ENCODE data around the gene ETNK2.

DNA sequence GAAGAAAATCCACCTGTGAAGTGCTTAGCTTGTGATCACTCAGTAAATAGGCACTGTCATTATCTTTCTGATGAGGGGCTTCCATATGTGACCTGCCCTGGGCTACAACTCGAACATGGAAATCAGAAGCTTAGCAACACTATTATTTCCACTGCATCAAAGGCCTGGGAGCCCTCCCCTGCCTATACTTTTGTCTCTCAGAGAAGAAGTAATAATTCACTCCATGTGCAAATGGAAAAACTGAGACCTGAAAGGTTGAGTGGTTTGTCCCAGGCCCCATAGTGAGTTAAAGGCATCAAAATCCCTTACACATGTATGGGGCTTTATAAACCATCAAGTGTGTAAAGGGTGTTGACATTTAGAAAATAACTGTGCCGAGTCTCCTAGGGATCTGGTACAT, 58.1 kb downstream of the ETNK2 start:
- TF ChIP-seq, protein P1, sequence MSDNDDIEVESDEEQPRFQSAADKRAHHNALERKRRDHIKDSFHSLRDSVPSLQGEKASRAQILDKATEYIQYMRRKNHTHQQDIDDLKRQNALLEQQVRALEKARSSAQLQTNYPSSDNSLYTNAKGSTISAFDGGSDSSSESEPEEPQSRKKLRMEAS (IDR thresholded peaks at IDR 0.05), result no peak
- TF ChIP-seq, protein P2, sequence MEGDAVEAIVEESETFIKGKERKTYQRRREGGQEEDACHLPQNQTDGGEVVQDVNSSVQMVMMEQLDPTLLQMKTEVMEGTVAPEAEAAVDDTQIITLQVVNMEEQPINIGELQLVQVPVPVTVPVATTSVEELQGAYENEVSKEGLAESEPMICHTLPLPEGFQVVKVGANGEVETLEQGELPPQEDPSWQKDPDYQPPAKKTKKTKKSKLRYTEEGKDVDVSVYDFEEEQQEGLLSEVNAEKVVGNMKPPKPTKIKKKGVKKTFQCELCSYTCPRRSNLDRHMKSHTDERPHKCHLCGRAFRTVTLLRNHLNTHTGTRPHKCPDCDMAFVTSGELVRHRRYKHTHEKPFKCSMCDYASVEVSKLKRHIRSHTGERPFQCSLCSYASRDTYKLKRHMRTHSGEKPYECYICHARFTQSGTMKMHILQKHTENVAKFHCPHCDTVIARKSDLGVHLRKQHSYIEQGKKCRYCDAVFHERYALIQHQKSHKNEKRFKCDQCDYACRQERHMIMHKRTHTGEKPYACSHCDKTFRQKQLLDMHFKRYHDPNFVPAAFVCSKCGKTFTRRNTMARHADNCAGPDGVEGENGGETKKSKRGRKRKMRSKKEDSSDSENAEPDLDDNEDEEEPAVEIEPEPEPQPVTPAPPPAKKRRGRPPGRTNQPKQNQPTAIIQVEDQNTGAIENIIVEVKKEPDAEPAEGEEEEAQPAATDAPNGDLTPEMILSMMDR (IDR thresholded peaks at IDR 0.05; ENCODE audit: low read depth, low read length, missing input control), result no peak
- no peak for TF ChIP-seq NR2F2 (IDR thresholded peaks at IDR 0.05)
- TF ChIP-seq, protein P3, sequence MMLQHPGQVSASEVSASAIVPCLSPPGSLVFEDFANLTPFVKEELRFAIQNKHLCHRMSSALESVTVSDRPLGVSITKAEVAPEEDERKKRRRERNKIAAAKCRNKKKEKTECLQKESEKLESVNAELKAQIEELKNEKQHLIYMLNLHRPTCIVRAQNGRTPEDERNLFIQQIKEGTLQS (IDR thresholded peaks at IDR 0.05), result no peak
- no peak for TF ChIP-seq FOXA2 (IDR thresholded peaks at IDR 0.05)
- no peak for TF ChIP-seq EGR1 (IDR thresholded peaks at IDR 0.05; ENCODE audit: low read depth in 2 of 2)
- no peak for TF ChIP-seq YY1 (IDR thresholded peaks at IDR 0.05)
- TF ChIP-seq JUND (IDR thresholded peaks at IDR 0.05), result no peak
- TF ChIP-seq RAD21 (IDR thresholded peaks at IDR 0.05), result no peak
- no peak for TF ChIP-seq TAF1 (conservative IDR thresholded peaks at IDR 0.05)
- no peak for TF ChIP-seq SP1 (IDR thresholded peaks at IDR 0.05)
- TF ChIP-seq, protein P4, sequence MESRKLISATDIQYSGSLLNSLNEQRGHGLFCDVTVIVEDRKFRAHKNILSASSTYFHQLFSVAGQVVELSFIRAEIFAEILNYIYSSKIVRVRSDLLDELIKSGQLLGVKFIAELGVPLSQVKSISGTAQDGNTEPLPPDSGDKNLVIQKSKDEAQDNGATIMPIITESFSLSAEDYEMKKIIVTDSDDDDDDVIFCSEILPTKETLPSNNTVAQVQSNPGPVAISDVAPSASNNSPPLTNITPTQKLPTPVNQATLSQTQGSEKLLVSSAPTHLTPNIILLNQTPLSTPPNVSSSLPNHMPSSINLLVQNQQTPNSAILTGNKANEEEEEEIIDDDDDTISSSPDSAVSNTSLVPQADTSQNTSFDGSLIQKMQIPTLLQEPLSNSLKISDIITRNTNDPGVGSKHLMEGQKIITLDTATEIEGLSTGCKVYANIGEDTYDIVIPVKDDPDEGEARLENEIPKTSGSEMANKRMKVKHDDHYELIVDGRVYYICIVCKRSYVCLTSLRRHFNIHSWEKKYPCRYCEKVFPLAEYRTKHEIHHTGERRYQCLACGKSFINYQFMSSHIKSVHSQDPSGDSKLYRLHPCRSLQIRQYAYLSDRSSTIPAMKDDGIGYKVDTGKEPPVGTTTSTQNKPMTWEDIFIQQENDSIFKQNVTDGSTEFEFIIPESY (IDR thresholded peaks at IDR 0.05), result no peak
